ENCODE measurements around the gene TMEM82.

TMEM82 gene

GRCh38 chr1:15757016-15757543 is 14.8 kb downstream of the TMEM82 start:
- no peak for DNase-seq (ENCODE audit: low read depth)

GRCh38 chr1:15757575-15758342 is 15.5 kb downstream of the TMEM82 start:
- DNase-seq (ENCODE audit: low read depth): no peak

- DNase-seq (ENCODE audit: low read depth): no peak
Observed at GRCh38 chr1:15758343-15758931, 16.1 kb downstream of the TMEM82 start, which contains the start of gene FBLIM1. Gene FBLIM1 (plus strand): TSS chr1:15758795. CDS start chr1:15764984, 6,189 bp downstream.

- DNase-seq (ENCODE audit: low read depth): no peak
Observed at GRCh38 chr1:15758953-15759661, 16.8 kb downstream of the TMEM82 start.

- DNase-seq (ENCODE audit: low read depth): no peak
Observed at GRCh38 chr1:15760520-15761211, 18.4 kb downstream of the TMEM82 start.

GRCh38 chr1:15761366-15762128 is 19.2 kb downstream of the TMEM82 start:
- DNase-seq (ENCODE audit: low read depth): no peak

- DNase-seq (ENCODE audit: low read depth): no peak
Observed at GRCh38 chr1:15762546-15762945, 20.2 kb downstream of the TMEM82 start.

- no peak for DNase-seq (ENCODE audit: low read depth)
Observed at GRCh38 chr1:15764269-15764764, 22.0 kb downstream of the TMEM82 start.

- no peak for DNase-seq (ENCODE audit: low read depth)
Observed at GRCh38 chr1:15764890-15765289, 22.6 kb downstream of the TMEM82 start.

GRCh38 chr1:15765495-15766194 is 23.3 kb downstream of the TMEM82 start:
- DNase-seq (ENCODE audit: low read depth): no peak

GRCh38 chr1:15767941-15768340 is 25.6 kb downstream of the TMEM82 start:
- no peak for DNase-seq (ENCODE audit: low read depth)

GRCh38 chr1:15768388-15768787 is 26.1 kb downstream of the TMEM82 start:
- no peak for DNase-seq (ENCODE audit: low read depth)

- no peak for DNase-seq (ENCODE audit: low read depth)
Observed at GRCh38 chr1:15770313-15770962, 28.1 kb downstream of the TMEM82 start.

- DNase-seq (ENCODE audit: low read depth): no peak
Observed at GRCh38 chr1:15771836-15772515, 29.7 kb downstream of the TMEM82 start.

- no peak for DNase-seq (ENCODE audit: low read depth)
Observed at GRCh38 chr1:15775706-15776105, 33.4 kb downstream of the TMEM82 start.

GRCh38 chr1:15777909-15778707 is 35.8 kb downstream of the TMEM82 start:
- no peak for DNase-seq (ENCODE audit: low read depth)

GRCh38 chr1:15785683-15786082 is 43.4 kb downstream of the TMEM82 start:
- no peak for DNase-seq (ENCODE audit: low read depth)

- DNase-seq (ENCODE audit: low read depth): no peak
Observed at GRCh38 chr1:15786581-15786980, 44.3 kb downstream of the TMEM82 start.

All from stimulated activated CD8-positive, alpha-beta memory T cell treated with anti-CD3 and anti-CD28 coated beads, Interleukin-7, amount 100 ng/mL, for 24 hours (primary cell).